GM12891 (cell line): ENCODE measurements around the gene UBE2D4.
"Not testable (repeated sequence)": the region's sequence is repeated elsewhere in the genome, so short reads cannot be mapped to it uniquely, and the experiment has no call there.

Experiments
- POLR2A ChIP-seq: IDR thresholded peaks from 2 replicates; pipeline ENCODE4 v1.6.1; 2011; ENCODE audit warnings: low read depth, low read length, control low read depth
- SPI1 ChIP-seq: IDR thresholded peaks from 2 replicates; pipeline ENCODE4 v1.6.1; 2011; ENCODE audit warnings: low read depth, low read length, control low read depth

DNA sequence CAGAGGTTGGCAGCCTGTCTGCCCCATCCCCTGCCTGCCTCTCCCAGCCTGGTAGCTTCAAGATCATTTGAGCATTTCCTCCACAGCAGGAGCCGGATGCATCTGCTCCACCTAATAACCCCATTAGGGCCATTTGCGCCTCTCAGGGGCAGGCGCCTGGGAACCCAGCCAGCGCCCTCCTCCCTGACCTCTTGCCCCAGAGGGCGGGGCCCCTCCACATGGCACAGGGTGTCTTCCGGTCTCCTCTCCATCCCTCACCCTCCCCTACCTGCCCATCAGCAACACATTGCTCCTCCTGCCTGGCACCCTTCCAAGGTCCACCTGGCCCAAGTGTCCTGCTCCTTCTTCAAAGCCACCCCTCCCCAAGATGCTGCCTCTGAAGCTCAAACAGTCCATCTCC, 56.6 kb downstream of the UBE2D4 start:
- not testable (repeated sequence) for TF ChIP-seq POLR2A, SPI1
